ENCODE measurements around the gene CFTR.

- TF ChIP-seq POLR2A (IDR thresholded peaks at IDR 0.05) (no peak), CTCF (IDR thresholded peaks at IDR 0.05) (no peak)
Observed at GRCh38 chr7:117548035-117548434, 68.2 kb downstream of the CFTR start.
